ENCODE measurements around the gene C14orf180.

DNA sequence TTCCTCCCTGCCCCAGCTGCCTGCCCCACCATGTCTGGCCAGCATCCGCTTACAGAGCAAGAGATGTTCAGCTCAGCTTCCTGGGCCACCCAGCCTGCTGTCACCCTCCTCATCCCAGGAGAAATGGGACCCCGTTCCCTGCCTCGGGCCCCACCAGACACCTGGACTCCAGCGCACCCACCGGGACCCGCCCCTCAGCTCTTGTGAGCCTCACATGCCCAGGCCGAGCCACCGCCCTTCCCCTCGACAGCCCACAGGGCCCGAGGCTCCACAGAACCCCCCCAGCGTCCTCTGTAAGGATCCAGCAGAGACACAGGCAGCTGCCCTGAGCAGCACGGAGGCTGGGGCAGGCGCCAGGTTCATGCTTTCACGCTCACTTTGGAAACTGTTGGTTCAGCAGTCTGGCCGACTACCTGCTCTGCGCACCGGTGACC lies 18.4 kb upstream of the C14orf180 start:
- TF ChIP-seq, protein P1, sequence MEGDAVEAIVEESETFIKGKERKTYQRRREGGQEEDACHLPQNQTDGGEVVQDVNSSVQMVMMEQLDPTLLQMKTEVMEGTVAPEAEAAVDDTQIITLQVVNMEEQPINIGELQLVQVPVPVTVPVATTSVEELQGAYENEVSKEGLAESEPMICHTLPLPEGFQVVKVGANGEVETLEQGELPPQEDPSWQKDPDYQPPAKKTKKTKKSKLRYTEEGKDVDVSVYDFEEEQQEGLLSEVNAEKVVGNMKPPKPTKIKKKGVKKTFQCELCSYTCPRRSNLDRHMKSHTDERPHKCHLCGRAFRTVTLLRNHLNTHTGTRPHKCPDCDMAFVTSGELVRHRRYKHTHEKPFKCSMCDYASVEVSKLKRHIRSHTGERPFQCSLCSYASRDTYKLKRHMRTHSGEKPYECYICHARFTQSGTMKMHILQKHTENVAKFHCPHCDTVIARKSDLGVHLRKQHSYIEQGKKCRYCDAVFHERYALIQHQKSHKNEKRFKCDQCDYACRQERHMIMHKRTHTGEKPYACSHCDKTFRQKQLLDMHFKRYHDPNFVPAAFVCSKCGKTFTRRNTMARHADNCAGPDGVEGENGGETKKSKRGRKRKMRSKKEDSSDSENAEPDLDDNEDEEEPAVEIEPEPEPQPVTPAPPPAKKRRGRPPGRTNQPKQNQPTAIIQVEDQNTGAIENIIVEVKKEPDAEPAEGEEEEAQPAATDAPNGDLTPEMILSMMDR (conservative IDR thresholded peaks at IDR 0.05; ENCODE audit: low read length), result no peak
- TF ChIP-seq EZH2phosphoT487 (IDR thresholded peaks at IDR 0.05; ENCODE audit: borderline replicate concordance, low read depth, low read length), result no peak
